Endothelial cell of umbilical vein (primary cell): ENCODE measurements around the gene CCDC186. TPM values are rescaled to one million over a fixed set of nuclear protein-coding genes. Genes with fewer than 3 reads are reported as not detected.

Source experiments
- BruUV-seq: library from RNA; stranded (reverse); fragments of 400-500 nt; replicated peaks from 2 replicates; lab custom pipeline; 2021; lab: Mats Ljungman, UMichigan
- CTCF ChIA-PET: fragments of 300-600, 350-600 bp; sonication (Branson Sonifier 250); formaldehyde crosslinking; loops from one replicate; lab custom pipeline; 2021; ENCODE audit warnings: antibody characterized with exemption, inconsistent platforms; lab: Charles Lee
- POLR2A ChIA-PET: fragments of 300-600, 350-600 bp; sonication (Branson Sonifier 250); formaldehyde crosslinking; loops from one replicate; lab custom pipeline; 2021; ENCODE audit warnings: antibody characterized with exemption, inconsistent platforms; lab: Charles Lee
- DNase-seq: peaks from one replicate; pipeline ENCODE4 v3.0.0-alpha.2; 2011; ENCODE audit warnings: low read depth, low spot score
- FAIRE-seq: peaks from 2 replicates; lab custom pipeline; 2011; peaks lifted over from hg19 to GRCh38; lab: Jason Lieb, UNC
- H2AFZ ChIP-seq: 2 replicates; pipeline ENCODE4 v1.6.0; 2012; ENCODE audit warnings: low read depth, low read length, control low read depth, inconsistent platforms
- H3K27ac ChIP-seq: 2 replicates; pipeline ENCODE4 v1.5.1; 2011; ENCODE audit warnings: low read depth, mild to moderate bottlenecking, control low read depth, low read length, moderate library complexity; ENCODE audit not compliant: insufficient read depth
- H3K27me3 ChIP-seq, 2 experiments: 2 replicates each; pipeline versions ENCODE4 v1.6.0 to v1.6.1; 2011; ENCODE audit warnings: low read length in 2 of 2, mixed read lengths in 1 of 2; ENCODE audit not compliant: control insufficient read depth in 2 of 2, insufficient read depth in 2 of 2
- H3K36me3 ChIP-seq, 2 experiments: 2 replicates in 1 of 2; 3 replicates in 1 of 2; pipeline ENCODE4 v1.5.1; 2011; ENCODE audit warnings: low read length in 2 of 2, mild to moderate bottlenecking in 1 of 2, moderate library complexity in 1 of 2; ENCODE audit not compliant: control insufficient read depth in 2 of 2, insufficient read depth in 2 of 2; ENCODE audit errors: extremely low read depth in 1 of 2
- H3K4me1 ChIP-seq: 3 replicates; pipeline ENCODE4 v1.5.1; 2011; ENCODE audit warnings: mild to moderate bottlenecking, low read length; ENCODE audit not compliant: control insufficient read depth, insufficient read depth; ENCODE audit errors: extremely low read depth
- H3K4me2 ChIP-seq: 2 replicates; pipeline ENCODE4 v1.6.1; 2011; ENCODE audit warnings: low read length, control low read depth, mixed read lengths; ENCODE audit not compliant: insufficient read depth
- H3K4me3 ChIP-seq, 3 experiments: fragments of 200-600 bp in 1 of 3; sonication (generic), shearing (Covaris generic) in 1 of 3; replicated peaks in 1 of 3; 2 replicates each; pipeline ENCODE4 v1.5.1; 2011 to 2016; ENCODE audit warnings: control low read depth in 3 of 3, low read length in 3 of 3, mild to moderate bottlenecking in 2 of 3, inconsistent platforms in 1 of 3, low read depth in 1 of 3, moderate library complexity in 1 of 3; ENCODE audit not compliant: insufficient read depth in 1 of 3
- H3K79me2 ChIP-seq: 2 replicates; pipeline ENCODE4 v1.6.0; 2012; ENCODE audit warnings: low read length, inconsistent platforms; ENCODE audit not compliant: control insufficient read depth, insufficient read depth
- H3K9ac ChIP-seq: replicated peaks from 2 replicates; pipeline ENCODE3; 2011; ENCODE audit warnings: low read length, control low read depth; ENCODE audit not compliant: insufficient read depth; ENCODE audit errors: extremely low read depth
- H3K9me1 ChIP-seq: replicated peaks from 3 replicates; pipeline ENCODE4 v1.6.0; 2011; ENCODE audit warnings: mild to moderate bottlenecking, low read length; ENCODE audit not compliant: control insufficient read depth, insufficient read depth; ENCODE audit errors: extremely low read depth
- H3K9me3 ChIP-seq: replicated peaks from 2 replicates; pipeline ENCODE4 v1.5.1; 2012; ENCODE audit warnings: low read length, inconsistent platforms; ENCODE audit not compliant: control insufficient read depth, insufficient read depth
- H4K20me1 ChIP-seq: replicated peaks from 2 replicates; pipeline ENCODE3; 2011; ENCODE audit warnings: mild to moderate bottlenecking, low read length; ENCODE audit not compliant: control insufficient read depth, insufficient read depth; ENCODE audit errors: extremely low read depth
- CTCF ChIP-seq, 2 donors: IDR thresholded peaks; 1 replicate in 1 of 2; 2 replicates in 1 of 2; pipeline ENCODE4 v1.5.1; 2011; ENCODE audit warnings: low read length in 2 of 2, mild to moderate bottlenecking in 2 of 2, moderate library complexity in 2 of 2, control low read depth in 1 of 2, inconsistent platforms in 1 of 2, low read depth in 1 of 2; ENCODE audit not compliant: insufficient read depth in 1 of 2; ENCODE audit errors: extremely low read depth in 1 of 2
- EZH2 ChIP-seq: IDR thresholded peaks from 2 replicates; pipeline ENCODE4 v1.6.1; 2012; ENCODE audit warnings: borderline replicate concordance, low read depth, mild to moderate bottlenecking, moderate library complexity, low read length, inconsistent platforms; ENCODE audit not compliant: severe bottlenecking
- FOS ChIP-seq: IDR thresholded peaks from 2 replicates; pipeline ENCODE4 v1.6.1; 2011; ENCODE audit warnings: mild to moderate bottlenecking, low read length, moderate library complexity, borderline replicate concordance; ENCODE audit not compliant: insufficient read depth
- GATA2 ChIP-seq: IDR thresholded peaks from 2 replicates; pipeline ENCODE4 v1.7.0; 2011; ENCODE audit warnings: low read depth, mild to moderate bottlenecking, moderate library complexity, mixed read lengths, low read length; ENCODE audit not compliant: insufficient read length, insufficient read depth
- JUN ChIP-seq: IDR thresholded peaks from 2 replicates; pipeline ENCODE4 v1.6.1; 2011; ENCODE audit warnings: borderline replicate concordance, low read depth; ENCODE audit not compliant: insufficient read length, insufficient read depth
- MAX ChIP-seq: IDR thresholded peaks from 2 replicates; pipeline ENCODE4 v1.6.1; 2011; ENCODE audit not compliant: insufficient read depth, insufficient read length
- MYC ChIP-seq: IDR thresholded peaks from one replicate; pipeline ENCODE4 v1.6.1; 2011; ENCODE audit warnings: mild to moderate bottlenecking, low read depth, low read length
- POLR2A ChIP-seq: IDR thresholded peaks from 2 replicates; pipeline ENCODE4 v1.6.1; 2012; ENCODE audit warnings: low read depth, mild to moderate bottlenecking, control low read depth, low read length
- POLR2AphosphoS5 ChIP-seq: IDR thresholded peaks from 2 replicates; pipeline ENCODE4 v1.6.1; 2012; ENCODE audit warnings: low read depth, mild to moderate bottlenecking, control low read depth, low read length, moderate library complexity; ENCODE audit not compliant: insufficient read depth
- dilution Hi-C: fragments of 300-500 bp; cut with MboI; formaldehyde crosslinking; loops from one replicate; pipeline ENCODE4 v1.15.0; 2019; ENCODE audit warnings: low sequenced_read_pairs; ENCODE audit not compliant: extremely low pct_ligation_motif_present
- intact Hi-C: fragments of 100-400 bp; cut with micrococcal nuclease; formaldehyde crosslinking; loops from one replicate; pipeline ENCODE4 v1.10.0; 2022
- polyA plus RNA-seq, 4 experiments: library from polyadenylated mRNA; depleted of rRNA in 3 of 4; stranded (reverse) in 3 of 4; unstranded in 1 of 4; fragments of >200 nt; gene quantifications; 2 replicates each; pipeline versions ENCODE4 v1.2.1 to v1.2.3, GENCODE V29; 2011 to 2012; ENCODE audit warnings: missing spikeins in 1 of 4
- total RNA-seq: library from RNA; stranded (reverse); gene quantifications from 2 replicates; pipeline ENCODE4 v1.2.3, GENCODE V29; 2021

Gene CCDC186
- total and polyA plus RNA-seq, 2 donors (not counting 3 experiments of a cell fraction or from before 2014, with no cell fraction given), result 1.8 to 13.4 TPM

GRCh38 chr10:114215033-114215432, 41.0 kb upstream of the CCDC186 start:
- no peaks in the 10 kb centered on the region for H3K4me1 ChIP-seq
- no peaks in the 10 kb centered on the region for H3K9me1 ChIP-seq
- H2AFZ ChIP-seq, result no peak overlapping the region
- H3K27me3 ChIP-seq, result peaks cover 0 to 4% of the 10 kb centered on the region in 2 experiments
- H3K4me2 ChIP-seq, result no peak overlapping the region
- H4K20me1 ChIP-seq, result no peaks in the 10 kb centered on the region
- H3K9ac ChIP-seq, result no peak overlapping the region
- dilution Hi-C loops (no loop called here), intact Hi-C loops (no loop called here)
- H3K79me2 ChIP-seq, result no peaks in the 10 kb centered on the region
- TF ChIP-seq POLR2AphosphoS5 (no peak), MYC (no peak), FOS (no peak), POLR2A (no peak), GATA2 (no peak), JUN (no peak), EZH2 (no peak), CTCF (IDR thresholded peaks at IDR 0.05; ENCODE audit: extremely low read depth in 1 of 2, insufficient read depth in 1 of 2, low read depth in 1 of 2, low read length in 2 of 2) (no peak), MAX (no peak)
- H3K4me3 ChIP-seq, result no peak overlapping the region
- no peak overlapping the region for H3K27ac ChIP-seq
- CTCF ChIA-PET, result no interaction called here
- DNase-seq, result no peak
- FAIRE-seq, result no peak
- H3K36me3 ChIP-seq, result no peaks in the 10 kb centered on the region
- BruUV-seq, result no TSS peak
- no peaks in the 10 kb centered on the region for H3K9me3 ChIP-seq
- POLR2A ChIA-PET, result no interaction called here
